Activated T-helper 1 cell treated with anti-CD3 and anti-CD28 coated beads, Interleukin-12 subunit alpha, Interleukin-12 subunit beta, Interleukin-2, Interleukin-4 antibody, amounts not matched to agents 30 ng/mL and 10 ng/mL and 1 ng/mL, durations not matched to agents 14 hours and 24 hours and 36 hours (primary cell): ENCODE data around the gene XPO5. TPM values are rescaled to one million over a fixed set of nuclear protein-coding genes. Genes with fewer than 3 reads are reported as not detected.

Experiments used
- DNase-seq: peaks from one replicate; pipeline ENCODE4 v3.0.0; 2021; ENCODE audit warnings: low spot score
- H3K27ac Mint-ChIP-seq: one replicate; pipeline ENCODE4 v1.8.0; 2021; ENCODE audit warnings: mild to moderate bottlenecking, mixed read lengths
- H3K27me3 Mint-ChIP-seq: one replicate; pipeline ENCODE4 v1.8.0; 2022; ENCODE audit warnings: mild to moderate bottlenecking, moderate library complexity, mixed read lengths; ENCODE audit not compliant: insufficient read depth
- H3K36me3 Mint-ChIP-seq: one replicate; pipeline ENCODE4 v1.8.0; 2021; ENCODE audit warnings: low read depth, mixed read lengths
- H3K4me1 Mint-ChIP-seq: one replicate; pipeline ENCODE4 v1.8.0; 2021; ENCODE audit warnings: low read depth, mixed read lengths
- H3K4me3 Mint-ChIP-seq: one replicate; pipeline ENCODE4 v1.8.0; 2021; ENCODE audit warnings: mild to moderate bottlenecking, moderate library complexity, mixed read lengths
- H3K9me3 Mint-ChIP-seq: one replicate; pipeline ENCODE4 v1.8.0; 2021; ENCODE audit warnings: mixed read lengths
- intact Hi-C: fragments of 100-400 bp; cut with micrococcal nuclease; formaldehyde crosslinking; loops from one replicate; pipeline ENCODE4 v1.15.1; 2024
- total RNA-seq: library from RNA; stranded (reverse); gene quantifications from 2 replicates; pipeline ENCODE4 v1.2.3, GENCODE V29; 2022

XPO5 gene
- total RNA-seq, result 135 and 149 TPM in 2 replicates

GRCh38 chr6:43575772-43576551 is at the start of gene XPO5, which contains the start of gene POLH:
TSS of gene XPO5 (minus strand) at chr6:43576038. CDS start at chr6:43575864, 174 bp downstream.
TSS of gene POLH (plus strand) at chr6:43576185. CDS start at chr6:43582320, 6,135 bp downstream.
- intact Hi-C loops, result loop anchor here (1.0 to 10.0 kb wide), 13 partner anchors 8 to 1011 kb away; partner anchors contain the start of genes CUL7, GTPBP2, KLC4 and MRPL2
- peaks cover 28% of the 10 kb centered on the region for H3K36me3 Mint-ChIP-seq
- peak within 1 kb of the TSS; percentile 91 for H3K4me3 Mint-ChIP-seq
- no peaks in the 10 kb centered on the region for H3K9me3 Mint-ChIP-seq
- H3K27me3 Mint-ChIP-seq, result no peaks in the 10 kb centered on the region
- DNase-seq, result peak; percentile 90
- H3K4me1 Mint-ChIP-seq, result peaks cover 43% of the 10 kb centered on the region
- H3K27ac Mint-ChIP-seq, result peak within 1 kb of the TSS; percentile 86

GRCh38 chr6:43625393-43625992 is 49.7 kb upstream of the XPO5 start:
- intact Hi-C loops, result loop anchor here (5.0 kb wide), 2 partner anchors 198 to 622 kb away; partner anchors contain the start of genes ABCC10 and HSP90AB1
- no peaks in the 10 kb centered on the region for H3K9me3 Mint-ChIP-seq

GRCh38 chr6:43624786-43625288 is 49.0 kb upstream of the XPO5 start:
- Mint-ChIP-seq H3K4me1 (peaks cover 30% of the 10 kb centered on the region), H3K27me3 (no peaks in the 10 kb centered on the region), H3K9me3 (no peaks in the 10 kb centered on the region), H3K27ac (no peak overlapping the region), H3K4me3 (no peak overlapping the region), H3K36me3 (peaks cover 55% of the 10 kb centered on the region)
- DNase-seq, result no peak
- intact Hi-C loops, result loop anchor here (5.0 kb wide), 2 partner anchors 198 to 622 kb away; partner anchors contain the start of genes ABCC10 and HSP90AB1

More at GRCh38 chr6:43625393-43625992, 49.7 kb upstream of the XPO5 start:
- peaks cover 53% of the 10 kb centered on the region for H3K36me3 Mint-ChIP-seq
- peaks cover 35% of the 10 kb centered on the region for H3K4me1 Mint-ChIP-seq
- H3K27ac Mint-ChIP-seq, result no peak overlapping the region
- no peaks in the 10 kb centered on the region for H3K27me3 Mint-ChIP-seq
- DNase-seq, result no peak
- H3K4me3 Mint-ChIP-seq, result no peak overlapping the region

GRCh38 chr6:43623880-43624785 is 48.3 kb upstream of the XPO5 start:
- DNase-seq, result no peak
- H3K4me1 Mint-ChIP-seq, result peaks cover 29% of the 10 kb centered on the region
- H3K4me3 Mint-ChIP-seq, result no peak overlapping the region
- no peaks in the 10 kb centered on the region for H3K27me3 Mint-ChIP-seq
- peak overlapping the region; percentile 32 for H3K27ac Mint-ChIP-seq
- intact Hi-C loops, result no loop called here
- H3K9me3 Mint-ChIP-seq, result no peaks in the 10 kb centered on the region
- H3K36me3 Mint-ChIP-seq, result peaks cover 55% of the 10 kb centered on the region

- H3K27me3 Mint-ChIP-seq, result no peaks in the 10 kb centered on the region
- H3K9me3 Mint-ChIP-seq, result no peaks in the 10 kb centered on the region
- H3K4me1 Mint-ChIP-seq, result peaks cover 20% of the 10 kb centered on the region
- H3K27ac Mint-ChIP-seq, result no peak overlapping the region
- intact Hi-C loops, result no loop called here
- no peak overlapping the region for H3K4me3 Mint-ChIP-seq
- no peak for DNase-seq
- H3K36me3 Mint-ChIP-seq, result peaks cover 50% of the 10 kb centered on the region
Observed at GRCh38 chr6:43622541-43622940, 46.7 kb upstream of the XPO5 start.

- Mint-ChIP-seq H3K36me3 (peaks cover 47% of the 10 kb centered on the region), H3K9me3 (no peaks in the 10 kb centered on the region), H3K27me3 (no peaks in the 10 kb centered on the region), H3K4me1 (peaks cover 13% of the 10 kb centered on the region), H3K27ac (no peak overlapping the region), H3K4me3 (no peak overlapping the region)
- intact Hi-C loops, result no loop called here
- DNase-seq, result no peak
Observed at GRCh38 chr6:43621836-43622180, 46.0 kb upstream of the XPO5 start.

GRCh38 chr6:43621078-43621835 is 45.4 kb upstream of the XPO5 start:
- Mint-ChIP-seq H3K27me3 (no peaks in the 10 kb centered on the region), H3K36me3 (peaks cover 48% of the 10 kb centered on the region), H3K4me1 (peaks cover 7% of the 10 kb centered on the region), H3K27ac (no peak overlapping the region), H3K4me3 (no peak overlapping the region), H3K9me3 (no peaks in the 10 kb centered on the region)
- DNase-seq, result no peak
- intact Hi-C loops, result no loop called here

- Mint-ChIP-seq H3K27ac (no peak overlapping the region), H3K4me1 (no peaks in the 10 kb centered on the region), H3K27me3 (no peaks in the 10 kb centered on the region), H3K9me3 (no peaks in the 10 kb centered on the region), H3K4me3 (no peak overlapping the region), H3K36me3 (peaks cover 30% of the 10 kb centered on the region)
- DNase-seq, result no peak
- intact Hi-C loops, result no loop called here
Observed at GRCh38 chr6:43616725-43617472, 41.1 kb upstream of the XPO5 start.

- no peaks in the 10 kb centered on the region for H3K9me3 Mint-ChIP-seq
- intact Hi-C loops, result no loop called here
Observed at GRCh38 chr6:43614396-43614730, 38.5 kb upstream of the XPO5 start.

GRCh38 chr6:43613721-43614395 is 38.0 kb upstream of the XPO5 start:
- no peaks in the 10 kb centered on the region for H3K9me3 Mint-ChIP-seq
- no peaks in the 10 kb centered on the region for H3K27me3 Mint-ChIP-seq
- intact Hi-C loops, result no loop called here
- no peaks in the 10 kb centered on the region for H3K4me1 Mint-ChIP-seq
- H3K4me3 Mint-ChIP-seq, result no peak overlapping the region
- H3K27ac Mint-ChIP-seq, result no peak overlapping the region
- H3K36me3 Mint-ChIP-seq, result peaks cover 29% of the 10 kb centered on the region
- DNase-seq, result no peak

More at GRCh38 chr6:43614396-43614730, 38.5 kb upstream of the XPO5 start:
- DNase-seq, result no peak
- H3K4me1 Mint-ChIP-seq, result no peaks in the 10 kb centered on the region
- H3K27ac Mint-ChIP-seq, result no peak overlapping the region
- no peak overlapping the region for H3K4me3 Mint-ChIP-seq
- H3K27me3 Mint-ChIP-seq, result no peaks in the 10 kb centered on the region
- H3K36me3 Mint-ChIP-seq, result peaks cover 28% of the 10 kb centered on the region

- intact Hi-C loops, result no loop called here
- H3K27ac Mint-ChIP-seq, result peak overlapping the region; percentile 66
- H3K9me3 Mint-ChIP-seq, result no peaks in the 10 kb centered on the region
- DNase-seq, result no peak
- H3K27me3 Mint-ChIP-seq, result no peaks in the 10 kb centered on the region
- peaks cover 31% of the 10 kb centered on the region for H3K36me3 Mint-ChIP-seq
- peaks cover 4% of the 10 kb centered on the region for H3K4me1 Mint-ChIP-seq
- no peak overlapping the region for H3K4me3 Mint-ChIP-seq
Observed at GRCh38 chr6:43610431-43610830, 34.6 kb upstream of the XPO5 start.
